GM21717 (cell line): ENCODE results near the gene CYP4F3.
"Not testable (repeated sequence)": the region's sequence is repeated elsewhere in the genome, so short reads cannot be mapped to it uniquely, and the experiment has no call there.

Experiments used
- ATAC-seq: cut with Tn5 transposase; IDR thresholded peaks from one replicate; pipeline ENCODE4 v1.9.1; 2021; ENCODE audit warnings: mild to moderate bottlenecking, moderate library complexity; ENCODE audit not compliant: unreplicated experiment

CYP4F3 gene

GRCh38 chr19:15629003-15629880, 11.5 kb upstream of the CYP4F3 start:
- no peak for ATAC-seq

- no peak for ATAC-seq
Measured at GRCh38 chr19:15631817-15632216, 8.9 kb upstream of the CYP4F3 start.

GRCh38 chr19:15633082-15633835, 7.4 kb upstream of the CYP4F3 start:
- ATAC-seq = no peak

- no peak for ATAC-seq
Measured at GRCh38 chr19:15634105-15634504, 6.6 kb upstream of the CYP4F3 start.

- no peak for ATAC-seq
Measured at GRCh38 chr19:15635016-15635805, 5.5 kb upstream of the CYP4F3 start.

GRCh38 chr19:15636026-15636425, 4.7 kb upstream of the CYP4F3 start:
- ATAC-seq = no peak

GRCh38 chr19:15639596-15639995, 1.1 kb upstream of the CYP4F3 start:
- no peak for ATAC-seq

GRCh38 chr19:15640904-15641597, 354 bp downstream of the CYP4F3 start:
- ATAC-seq = no peak

- no peak for ATAC-seq
Measured at GRCh38 chr19:15641901-15642491, 1.3 kb downstream of the CYP4F3 start.

- no peak for ATAC-seq
Measured at GRCh38 chr19:15642807-15643206, 2.1 kb downstream of the CYP4F3 start.

GRCh38 chr19:15643387-15643786, 2.7 kb downstream of the CYP4F3 start:
- no peak for ATAC-seq

GRCh38 chr19:15644066-15644741, 3.5 kb downstream of the CYP4F3 start:
- no peak for ATAC-seq

GRCh38 chr19:15644816-15645215, 4.1 kb downstream of the CYP4F3 start:
- ATAC-seq = no peak

GRCh38 chr19:15649526-15649925, 8.8 kb downstream of the CYP4F3 start:
- no peak for ATAC-seq

GRCh38 chr19:15650123-15650522, 9.4 kb downstream of the CYP4F3 start:
- ATAC-seq = not testable (repeated sequence)

- ATAC-seq = no peak
Measured at GRCh38 chr19:15651791-15652190, 11.1 kb downstream of the CYP4F3 start.

- ATAC-seq = no peak
Measured at GRCh38 chr19:15652559-15653278, 12.0 kb downstream of the CYP4F3 start.

GRCh38 chr19:15656467-15656866, 15.8 kb downstream of the CYP4F3 start:
- ATAC-seq = no peak

- ATAC-seq = no peak
Measured at GRCh38 chr19:15663247-15663646, 22.6 kb downstream of the CYP4F3 start.
